ENCODE results near the gene SCNN1G.

- no peak for TF ChIP-seq CTCF (IDR thresholded peaks at IDR 0.05)
- TF ChIP-seq POLR2A (IDR thresholded peaks at IDR 0.05; ENCODE audit: low read depth), result no peak
- no peak for TF ChIP-seq EP300 (IDR thresholded peaks at IDR 0.05)
Observed at GRCh38 chr16:23147666-23148065, 34.9 kb upstream of the SCNN1G start.

All from esophagus muscularis mucosa (tissue), 4 donors.